GM10248 (cell line): ENCODE measurements around the gene LRCOL1.
A peak's percentile ranks its signal among the peaks of the same experiment; 100 is the strongest.
"Not testable (repeated sequence)": the region's sequence is repeated elsewhere in the genome, so short reads cannot be mapped to it uniquely, and the experiment has no call there.

ENCODE experiments used
- CTCF ChIA-PET: fragments of 300-600 bp; sonication (Branson Sonifier 250); formaldehyde crosslinking; extraction: SDS; loops from one replicate; lab custom pipeline; 2021; ENCODE audit warnings: antibody characterized with exemption; lab: Yijun Ruan, JAX
- POLR2A ChIA-PET: fragments of 350-650 bp; sonication (Branson Sonifier 250); formaldehyde crosslinking; extraction: SDS; loops from one replicate; lab custom pipeline; 2020; ENCODE audit warnings: antibody characterized with exemption; lab: Yijun Ruan, JAX
- DNase-seq: peaks from one replicate; pipeline ENCODE4 v3.0.0; 2012; ENCODE audit errors: extremely low spot score
- CTCF ChIP-seq: IDR thresholded peaks from 2 replicates; pipeline ENCODE4 v1.5.1; 2012; ENCODE audit warnings: mild to moderate bottlenecking, low read depth; ENCODE audit errors: extremely low read depth, missing control alignments, control extremely low read depth

LRCOL1 gene

GRCh38 chr12:132601171-132601883 lies 9.1 kb downstream of the LRCOL1 start:
- POLR2A ChIA-PET: no interaction called here
- CTCF ChIA-PET: interaction anchor here (0.6 to 1.0 kb wide), 4 partner anchors 14 to 186 kb away, joined by 3 to 4 read pairs (median 3); no protein-coding TSS in a partner anchor
- TF ChIP-seq CTCF: no peak
- no peak for DNase-seq

- peak; percentile 73 for DNase-seq
- ChIA-PET POLR2A (no interaction called here), CTCF (interaction anchor here (0.6 to 1.4 kb wide), 9 partner anchors 10 to 185 kb away, joined by 3 to 10 read pairs (median 3); partner anchors contain the start of gene LRCOL1)
- peak; percentile 85 for TF ChIP-seq CTCF
These were observed 10.0 kb downstream of the LRCOL1 start for GRCh38 chr12:132600048-132601032.

GRCh38 chr12:132599502-132599901 lies 10.9 kb downstream of the LRCOL1 start:
- POLR2A ChIA-PET, DNase-seq: not testable (repeated sequence)
- CTCF ChIA-PET: interaction anchor here (1.0 to 1.4 kb wide), 5 partner anchors 10 to 33 kb away, joined by 3 to 10 read pairs (median 4); partner anchors contain the start of gene LRCOL1

- no peak for TF ChIP-seq CTCF
- no peak for DNase-seq
- ChIA-PET POLR2A (no interaction called here), CTCF (no interaction called here)
These were observed 12.8 kb downstream of the LRCOL1 start for GRCh38 chr12:132597333-132598316.

GRCh38 chr12:132596016-132596415 lies 14.4 kb downstream of the LRCOL1 start:
- CTCF ChIA-PET: interaction anchor here (1.0 to 2.5 kb wide), 4 partner anchors 9 to 442 kb away, joined by 3 to 10 read pairs (median 4); no protein-coding TSS in a partner anchor
- no peak for DNase-seq
- TF ChIP-seq CTCF: no peak
- POLR2A ChIA-PET: no interaction called here

- no peak for TF ChIP-seq CTCF
- no peak for DNase-seq
- POLR2A ChIA-PET: interaction anchor here (0.6 kb wide), 1 partner anchor 487 kb away, joined by 4 read pairs; no protein-coding TSS in a partner anchor
- CTCF ChIA-PET: interaction anchor here (1.0 to 2.5 kb wide), 3 partner anchors 8 to 180 kb away, joined by 3 to 10 read pairs (median 3); no protein-coding TSS in a partner anchor
These were observed 15.2 kb downstream of the LRCOL1 start for GRCh38 chr12:132595183-132595582.
